Loucy (cell line): ENCODE results near the gene ZC3H12C.

Experiments
- CTCF ChIP-seq: fragments of 200-600 bp; sonication (generic); conservative IDR thresholded peaks from 2 replicates; pipeline ENCODE4 v1.5.1; 2014; ENCODE audit warnings: mild to moderate bottlenecking, antibody characterized with exemption, low read length
- EZH2phosphoT487 ChIP-seq: fragments of 200-600 bp; IDR thresholded peaks from 2 replicates; pipeline ENCODE4 v1.6.1; 2018; ENCODE audit warnings: antibody characterized with exemption, mild to moderate bottlenecking, moderate library complexity, borderline replicate concordance

DNA sequence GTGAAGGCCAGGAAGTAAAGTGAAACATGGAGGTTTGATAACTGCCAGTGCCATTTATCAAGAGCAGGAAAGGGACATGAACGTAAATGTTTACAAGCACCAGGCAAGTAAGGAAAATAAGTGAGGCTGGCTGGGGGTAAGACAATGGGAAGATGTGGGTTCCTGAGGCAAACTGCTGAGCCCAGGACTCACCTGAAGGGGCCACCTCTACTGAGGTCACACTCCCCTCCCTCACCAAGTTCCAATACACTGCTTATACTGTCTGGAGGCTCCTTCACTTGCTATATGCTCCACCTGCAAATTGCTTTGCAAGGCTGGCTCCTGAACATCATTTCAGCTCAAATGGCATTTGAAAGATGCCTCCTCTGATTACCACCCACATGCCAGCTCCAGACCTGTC lies 10.3 kb upstream of the ZC3H12C start:
- TF ChIP-seq CTCF (no peak), EZH2phosphoT487 (no peak)
